NCI-H1930 (cell line): ENCODE results near the gene SYTL4.
"Not testable (repeated sequence)": the region's sequence is repeated elsewhere in the genome, so short reads cannot be mapped to it uniquely, and the experiment has no call there.

Source experiments
- DNase-seq, 2 experiments: peaks; one replicate each; lab custom pipeline; 2025; lab: John Stamatoyannopoulos, UW

Gene SYTL4

GRCh38 chrX:100731441-100732281 lies at the start of gene SYTL4:
Gene SYTL4 (minus strand): TSS chrX:100732121. CDS start chrX:100702037, 30,084 bp downstream.
- DNase-seq: peak; percentile 34 to 48

DNA sequence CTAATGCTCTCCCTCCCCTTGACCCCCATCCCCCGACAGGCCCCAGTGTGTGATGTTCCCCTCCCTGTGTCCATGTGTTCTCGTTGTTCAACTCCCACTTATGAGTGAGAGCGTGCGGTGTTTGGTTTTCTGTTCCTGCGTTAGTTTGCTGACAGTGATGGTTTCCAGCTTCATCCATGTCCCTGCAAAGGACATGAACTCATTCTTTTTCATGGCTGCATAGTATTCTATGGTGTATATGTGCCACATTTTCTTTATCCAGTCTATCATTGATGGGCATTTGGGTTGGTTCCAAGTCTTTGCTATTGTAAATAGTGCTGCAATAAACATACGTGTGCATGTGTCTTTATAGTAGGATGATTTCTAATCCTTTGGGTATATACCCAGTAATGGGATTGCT lies 37.5 kb upstream of the SYTL4 start:
- DNase-seq: not testable (repeated sequence)

DNA sequence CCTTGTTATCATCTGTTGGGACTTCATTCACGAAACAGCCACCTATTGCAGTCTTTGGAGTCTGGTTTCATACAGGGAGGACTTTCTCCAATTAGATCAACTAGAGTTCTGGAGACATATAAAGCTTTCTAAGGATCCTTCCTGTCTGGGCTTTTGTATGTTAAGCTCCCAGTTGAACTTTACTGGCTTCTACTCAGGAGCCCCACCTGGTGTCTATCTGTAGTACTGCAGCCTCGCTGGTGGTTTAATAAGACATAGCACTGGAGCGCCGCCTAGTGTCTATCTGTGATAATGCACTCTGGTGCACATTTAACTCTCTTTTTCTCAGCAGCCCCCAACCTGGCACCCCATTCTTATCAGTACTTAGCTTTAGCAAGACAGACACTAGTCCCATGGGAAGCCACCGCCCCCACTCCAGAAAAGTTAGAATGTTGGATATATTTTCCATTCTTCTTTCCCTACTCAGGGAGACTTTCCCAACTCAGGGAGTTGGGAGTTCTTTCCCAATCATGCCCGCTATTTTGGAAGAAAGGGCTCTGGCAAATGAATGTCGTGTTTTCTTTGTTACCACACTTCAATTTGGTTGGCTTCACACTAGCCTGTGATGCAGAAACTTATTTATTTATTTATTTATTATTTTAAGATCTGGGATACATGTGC lies 36.9 kb upstream of the SYTL4 start:
- peak; percentile 65 to 72 for DNase-seq

GRCh38 chrX:100750883-100751282 lies 19.0 kb upstream of the SYTL4 start:
- no peak for DNase-seq

- no peak for DNase-seq
Observed at GRCh38 chrX:100748108-100748507, 16.2 kb upstream of the SYTL4 start.

DNA sequence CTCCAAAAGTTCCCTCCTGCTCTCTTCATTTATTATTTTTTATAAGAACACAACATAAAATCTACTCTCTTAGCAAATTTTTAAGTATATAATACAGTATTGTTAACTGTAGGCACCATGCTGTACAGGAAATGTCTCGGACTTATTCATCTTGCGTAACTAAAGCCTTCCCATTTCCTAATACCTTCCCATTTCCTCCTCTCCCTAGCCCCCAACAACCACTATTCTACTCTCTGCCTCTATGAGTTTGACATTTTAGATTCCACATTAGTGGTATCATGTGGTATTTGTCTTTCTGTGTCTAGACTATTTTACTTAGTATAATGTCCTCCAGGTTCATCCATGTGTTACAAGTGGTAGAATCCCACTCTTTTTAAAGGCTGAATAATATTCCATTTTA lies 15.8 kb upstream of the SYTL4 start:
- no peak for DNase-seq

DNA sequence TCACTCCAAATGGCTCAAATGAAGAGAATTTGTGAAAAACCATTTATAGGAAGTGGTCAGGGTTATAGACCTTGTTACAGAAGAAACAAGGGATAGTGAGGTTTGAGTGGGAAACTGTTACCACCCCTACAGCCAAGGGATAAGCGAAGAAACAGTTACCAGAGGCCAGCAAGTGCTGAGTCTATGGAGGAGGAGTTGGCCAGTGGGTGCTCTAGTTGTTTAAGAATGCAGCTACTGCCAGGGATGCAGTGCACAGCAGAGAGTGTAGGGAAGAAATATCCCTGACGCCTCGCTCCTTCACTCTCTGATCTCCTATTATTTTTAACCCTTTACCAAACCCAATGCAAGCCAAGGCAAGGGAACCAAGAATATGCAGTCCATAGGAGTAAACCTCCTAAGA lies 15.2 kb upstream of the SYTL4 start:
- no peak for DNase-seq

GRCh38 chrX:100745806-100746537 lies 14.1 kb upstream of the SYTL4 start:
- peak; percentile 28 to 57 for DNase-seq

DNA sequence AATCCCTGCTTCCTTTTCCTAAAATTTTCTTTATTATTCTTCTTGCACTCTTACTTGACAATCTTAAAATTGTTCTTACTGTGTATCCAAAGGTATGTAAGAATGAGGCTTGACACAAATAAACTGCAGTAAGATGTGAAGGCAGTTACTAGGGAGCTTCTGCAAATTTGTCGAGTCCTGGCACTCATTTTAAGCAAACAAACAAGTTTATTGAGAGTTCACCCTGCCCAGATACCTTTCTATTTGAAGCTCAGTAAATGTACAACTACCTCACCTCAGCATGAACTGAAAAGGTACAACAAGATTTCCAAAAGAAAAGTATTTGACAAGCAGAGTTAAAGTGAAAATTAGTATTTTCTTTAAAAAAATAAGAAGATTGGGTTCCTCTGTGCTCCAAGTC lies 13.3 kb upstream of the SYTL4 start:
- DNase-seq: no peak

GRCh38 chrX:100743009-100743607 lies 11.2 kb upstream of the SYTL4 start:
- DNase-seq: no peak

- DNase-seq: not testable (repeated sequence)
Observed at GRCh38 chrX:100724006-100724405, 7.9 kb downstream of the SYTL4 start.

- no peak for DNase-seq
Observed at GRCh38 chrX:100721328-100721727, 10.6 kb downstream of the SYTL4 start.

DNA sequence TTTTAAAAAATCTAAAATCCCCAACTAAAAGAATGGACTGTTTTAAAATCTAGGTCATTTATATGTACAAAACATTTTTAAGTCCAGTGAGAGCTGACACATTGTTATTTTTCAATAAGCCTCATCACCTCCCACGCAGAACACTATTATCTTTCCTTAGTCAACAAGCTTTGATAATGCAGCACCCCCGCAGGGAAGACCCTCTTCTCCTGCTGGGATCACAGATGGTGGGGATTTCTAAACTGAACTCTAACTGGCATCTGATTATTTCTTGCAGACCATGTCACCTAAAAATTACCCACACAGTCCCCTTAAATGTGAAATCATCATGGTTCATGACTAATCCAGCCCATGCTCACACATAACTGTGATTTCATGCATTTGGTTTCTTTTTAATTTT lies 11.6 kb downstream of the SYTL4 start:
- DNase-seq: no peak

GRCh38 chrX:100719139-100719538 lies 12.8 kb downstream of the SYTL4 start:
- DNase-seq: no peak

- no peak for DNase-seq
Observed at GRCh38 chrX:100717363-100717762, 14.6 kb downstream of the SYTL4 start.

DNA sequence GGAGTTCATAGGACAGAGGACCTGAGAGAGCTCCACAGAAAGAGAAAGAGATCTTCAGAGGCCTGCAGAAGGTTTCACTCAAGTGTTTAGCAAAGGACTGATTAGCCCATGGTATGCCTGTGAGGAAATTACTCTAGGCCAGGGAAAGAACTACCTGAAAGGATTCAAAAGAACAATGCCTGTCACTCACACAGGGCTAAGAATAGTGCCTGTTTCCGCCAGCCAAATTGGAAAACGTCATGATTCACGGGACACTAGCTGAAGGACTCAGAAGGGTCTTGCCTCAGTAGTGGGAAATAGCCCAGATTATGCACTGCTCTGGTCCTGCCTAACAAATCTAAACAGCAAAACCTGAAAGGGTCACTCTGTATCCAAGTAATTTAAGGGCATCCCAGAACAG lies 21.1 kb downstream of the SYTL4 start:
- DNase-seq: no peak

DNA sequence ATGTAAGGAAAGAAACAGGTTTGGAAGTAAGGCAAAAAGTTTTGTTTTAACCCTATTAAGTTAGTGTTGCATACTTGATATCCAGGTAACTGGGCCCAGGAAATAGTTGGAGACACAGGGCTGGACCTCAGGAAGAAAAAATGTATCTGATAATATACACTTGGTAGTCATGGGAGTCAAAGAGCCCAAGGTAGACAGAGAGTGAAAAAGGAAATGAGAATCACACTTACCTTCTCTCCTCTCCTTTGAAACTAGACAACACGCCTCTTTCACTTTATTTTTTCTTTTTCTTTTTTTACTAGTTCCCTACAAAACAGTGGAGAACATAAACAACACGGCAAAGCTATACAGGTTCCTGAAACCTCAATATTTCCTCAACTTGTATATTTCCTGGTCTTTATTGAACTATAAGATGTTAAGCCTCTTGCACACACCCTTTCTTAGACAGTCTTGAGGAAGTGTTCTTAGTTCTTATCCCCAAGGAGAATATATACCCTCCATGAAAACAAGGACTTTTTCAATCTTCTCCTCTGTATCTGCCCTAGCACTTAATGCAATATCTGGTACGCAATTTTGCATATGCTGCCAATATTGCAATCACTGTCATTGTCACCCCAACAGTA lies 27.2 kb downstream of the SYTL4 start:
- DNase-seq: no peak

DNA sequence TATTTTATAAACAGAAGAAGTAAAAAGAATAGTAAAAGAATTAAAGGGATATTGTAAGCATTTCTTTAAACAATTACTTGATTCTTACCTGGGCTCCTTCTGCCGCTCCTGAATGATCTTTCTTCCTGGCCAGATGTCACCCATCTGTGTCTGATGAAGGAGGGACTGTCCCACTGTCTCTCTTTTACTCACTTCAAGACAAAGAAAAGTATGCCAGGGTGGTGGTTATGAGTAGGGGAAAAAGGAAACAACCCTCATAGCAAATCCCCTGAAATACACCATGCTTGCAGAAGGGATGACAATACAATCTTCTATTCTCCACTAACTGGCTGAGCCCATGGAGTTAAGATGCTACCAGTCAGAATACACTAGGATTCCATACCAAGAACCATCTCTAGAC lies 31.1 kb downstream of the SYTL4 start:
- no peak for DNase-seq

DNA sequence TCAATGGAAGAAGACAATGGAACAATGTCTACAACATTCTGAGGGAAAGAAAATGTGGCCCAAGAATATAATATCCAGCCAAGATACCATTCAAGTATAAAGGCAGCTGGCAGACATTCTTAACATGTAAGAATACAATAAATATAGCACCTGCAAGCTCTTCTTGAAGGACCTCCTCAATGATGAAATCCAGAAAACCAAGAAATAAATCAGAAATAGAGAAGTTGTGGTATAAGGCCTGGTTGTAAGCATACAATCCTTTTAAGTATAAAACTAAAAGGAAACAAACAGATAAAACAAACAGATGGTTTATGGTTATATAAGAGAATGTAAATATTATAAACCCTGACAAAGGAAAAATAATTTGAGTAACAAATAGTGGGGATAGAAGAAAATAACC lies 33.4 kb downstream of the SYTL4 start:
- DNase-seq: no peak

- DNase-seq: no peak
Observed at GRCh38 chrX:100696699-100697351, 35.1 kb downstream of the SYTL4 start.

GRCh38 chrX:100695991-100696390 lies 35.9 kb downstream of the SYTL4 start:
- DNase-seq: no peak
